ENCODE measurements around the gene TMC3. TPM values are rescaled to one million over a fixed set of nuclear protein-coding genes. Genes with fewer than 3 reads are reported as not detected.

Gene TMC3
- total RNA-seq, 1 experiment from 2014 or later = not detected

DNA sequence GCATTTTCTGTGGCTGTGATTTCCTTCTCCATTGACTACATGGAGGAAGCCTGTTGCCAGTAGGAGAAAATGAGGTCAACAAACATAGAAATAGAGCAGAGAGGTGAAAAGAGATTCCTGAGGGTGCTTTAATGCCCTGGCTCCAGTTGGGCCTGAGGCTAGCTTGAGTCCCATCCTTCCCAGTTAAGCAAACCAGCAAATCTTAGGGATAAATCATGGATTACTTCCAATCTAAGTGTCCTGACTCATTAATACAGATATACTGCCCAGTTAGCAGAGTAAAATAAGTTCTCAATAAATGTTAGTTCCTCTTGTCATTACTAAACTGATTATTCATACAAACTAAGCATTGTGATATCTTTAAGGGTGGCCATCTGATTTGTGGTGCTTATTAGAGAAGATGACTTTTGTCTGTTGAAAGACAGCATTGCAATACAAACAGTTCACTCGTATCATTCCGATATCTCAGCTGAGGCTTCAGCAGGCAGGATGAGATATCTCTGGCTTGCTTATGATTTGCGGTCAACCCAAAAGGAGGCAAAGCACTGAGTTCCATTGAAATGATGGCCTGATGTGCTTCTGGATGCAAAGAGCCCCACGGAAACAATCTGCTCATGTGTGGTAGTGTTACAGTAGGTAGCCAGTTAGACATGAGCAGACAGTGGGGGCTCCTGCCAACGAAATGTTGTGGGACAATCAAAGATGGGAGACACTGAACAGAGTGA lies 43.5 kb downstream of the TMC3 start:
- Mint-ChIP-seq H3K4me1 (ENCODE audit: low read depth, unreplicated experiment) (peaks cover 6% of the 10 kb centered on the region), H3K4me3 (ENCODE audit: unreplicated experiment) (no peak overlapping the region), H3K27me3 (ENCODE audit: insufficient read depth, unreplicated experiment) (peaks cover 3% of the 10 kb centered on the region), H3K9me3 (ENCODE audit: unreplicated experiment) (no peaks in the 10 kb centered on the region), H3K27ac (ENCODE audit: unreplicated experiment) (no peak overlapping the region), H3K36me3 (ENCODE audit: insufficient read depth, unreplicated experiment) (no peaks in the 10 kb centered on the region)
- H3K4me1 ChIP-seq = peaks cover 11% of the 10 kb centered on the region
- intact Hi-C loops (cut with micrococcal nuclease; ENCODE audit: unreplicated experiment) = no loop called here
- H3K9me3 ChIP-seq = no peaks in the 10 kb centered on the region
- no peaks in the 10 kb centered on the region for H3K27me3 ChIP-seq (replicated peaks; ENCODE audit: control insufficient read depth, insufficient read depth, low read length)
- no peaks in the 10 kb centered on the region for H3K36me3 ChIP-seq (ENCODE audit: control insufficient read depth, insufficient read depth, low read length)
- DNase-seq = no peak
- CTCF ChIA-PET = no interaction called here
- BruUV-seq (replicated peaks) = no TSS peak
- POLR2A ChIA-PET = no interaction called here
- no peak overlapping the region for H3K4me3 ChIP-seq (ENCODE audit: low read depth, low read length)
- TF ChIP-seq, protein P1, sequence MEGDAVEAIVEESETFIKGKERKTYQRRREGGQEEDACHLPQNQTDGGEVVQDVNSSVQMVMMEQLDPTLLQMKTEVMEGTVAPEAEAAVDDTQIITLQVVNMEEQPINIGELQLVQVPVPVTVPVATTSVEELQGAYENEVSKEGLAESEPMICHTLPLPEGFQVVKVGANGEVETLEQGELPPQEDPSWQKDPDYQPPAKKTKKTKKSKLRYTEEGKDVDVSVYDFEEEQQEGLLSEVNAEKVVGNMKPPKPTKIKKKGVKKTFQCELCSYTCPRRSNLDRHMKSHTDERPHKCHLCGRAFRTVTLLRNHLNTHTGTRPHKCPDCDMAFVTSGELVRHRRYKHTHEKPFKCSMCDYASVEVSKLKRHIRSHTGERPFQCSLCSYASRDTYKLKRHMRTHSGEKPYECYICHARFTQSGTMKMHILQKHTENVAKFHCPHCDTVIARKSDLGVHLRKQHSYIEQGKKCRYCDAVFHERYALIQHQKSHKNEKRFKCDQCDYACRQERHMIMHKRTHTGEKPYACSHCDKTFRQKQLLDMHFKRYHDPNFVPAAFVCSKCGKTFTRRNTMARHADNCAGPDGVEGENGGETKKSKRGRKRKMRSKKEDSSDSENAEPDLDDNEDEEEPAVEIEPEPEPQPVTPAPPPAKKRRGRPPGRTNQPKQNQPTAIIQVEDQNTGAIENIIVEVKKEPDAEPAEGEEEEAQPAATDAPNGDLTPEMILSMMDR (IDR thresholded peaks at IDR 0.05; ENCODE audit: insufficient read depth in 1 of 2, low read depth in 1 of 2, low read length in 1 of 2, severe bottlenecking in 1 of 2, unreplicated experiment in 1 of 2) = no peak

DNA sequence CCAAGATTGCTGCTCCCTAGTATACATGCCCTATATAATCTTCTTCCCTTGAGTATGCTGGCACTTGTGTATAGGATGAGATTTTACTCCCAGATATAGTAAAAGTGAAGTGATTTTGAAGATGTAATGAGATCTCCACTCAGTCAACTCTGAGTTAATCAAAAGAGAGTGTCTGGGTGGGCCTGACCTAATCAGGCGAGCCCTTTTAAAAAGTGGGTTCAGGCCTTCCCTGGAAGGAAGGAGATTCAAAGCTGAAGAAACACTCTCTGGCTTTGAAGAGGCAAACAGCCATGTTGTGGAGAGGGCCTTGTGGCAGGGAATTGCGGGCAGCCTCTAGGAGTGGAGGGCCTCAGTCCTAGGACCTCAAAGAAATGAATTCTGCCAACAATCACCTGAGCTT lies 44.6 kb downstream of the TMC3 start:
- no peaks in the 10 kb centered on the region for H3K9me3 Mint-ChIP-seq (ENCODE audit: unreplicated experiment)
- ChIA-PET CTCF (no interaction called here), POLR2A (no interaction called here)
- no TSS peak for BruUV-seq (replicated peaks)
- H3K27ac Mint-ChIP-seq (ENCODE audit: unreplicated experiment) = no peak overlapping the region
- H3K4me1 Mint-ChIP-seq (ENCODE audit: low read depth, unreplicated experiment) = peaks cover 6% of the 10 kb centered on the region
- peaks cover 3% of the 10 kb centered on the region for H3K27me3 Mint-ChIP-seq (ENCODE audit: insufficient read depth, unreplicated experiment)
- TF ChIP-seq, protein P1 (IDR thresholded peaks at IDR 0.05; ENCODE audit: insufficient read depth in 1 of 2, low read depth in 1 of 2, low read length in 1 of 2, severe bottlenecking in 1 of 2, unreplicated experiment in 1 of 2) = no peak
- Histone ChIP-seq H3K9me3 (no peaks in the 10 kb centered on the region), H3K4me3 (ENCODE audit: low read depth, low read length) (no peak overlapping the region), H3K4me1 (peaks cover 6% of the 10 kb centered on the region), H3K27me3 (replicated peaks; ENCODE audit: control insufficient read depth, insufficient read depth, low read length) (no peaks in the 10 kb centered on the region), H3K36me3 (ENCODE audit: control insufficient read depth, insufficient read depth, low read length) (no peaks in the 10 kb centered on the region)
- no peak for DNase-seq
- no peak overlapping the region for H3K4me3 Mint-ChIP-seq (ENCODE audit: unreplicated experiment)
- no peaks in the 10 kb centered on the region for H3K36me3 Mint-ChIP-seq (ENCODE audit: insufficient read depth, unreplicated experiment)
- intact Hi-C loops (cut with micrococcal nuclease; ENCODE audit: unreplicated experiment) = no loop called here

DNA sequence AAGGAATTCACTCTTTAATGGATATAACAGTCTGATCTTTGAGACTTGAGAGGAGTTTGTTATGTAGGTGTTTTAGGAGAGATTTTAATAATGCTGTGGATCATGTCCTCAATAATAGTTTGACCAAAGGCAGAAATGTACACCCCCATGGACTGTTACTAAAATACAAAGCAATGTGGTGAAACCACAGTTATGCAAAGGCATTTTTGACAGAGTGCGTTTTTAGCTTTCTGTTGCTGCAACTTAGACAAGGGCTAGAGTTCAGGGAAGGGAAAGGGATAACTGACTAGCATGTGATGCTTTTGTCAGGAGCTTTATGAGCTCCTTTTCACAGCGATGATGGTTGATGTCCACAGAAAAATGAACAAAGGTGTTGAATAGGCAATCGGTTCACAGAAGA lies 46.5 kb downstream of the TMC3 start:
- peaks cover 6% of the 10 kb centered on the region for H3K4me1 Mint-ChIP-seq (ENCODE audit: low read depth, unreplicated experiment)
- CTCF ChIA-PET = no interaction called here
- no TSS peak for BruUV-seq (replicated peaks)

More for the DNA sequence above, 46.5 kb downstream of the TMC3 start:
- POLR2A ChIA-PET = no interaction called here
- TF ChIP-seq, protein P1 (IDR thresholded peaks at IDR 0.05; ENCODE audit: insufficient read depth in 1 of 2, low read depth in 1 of 2, low read length in 1 of 2, severe bottlenecking in 1 of 2, unreplicated experiment in 1 of 2) = no peak
- Mint-ChIP-seq H3K36me3 (ENCODE audit: insufficient read depth, unreplicated experiment) (no peaks in the 10 kb centered on the region), H3K27ac (ENCODE audit: unreplicated experiment) (no peak overlapping the region), H3K4me3 (ENCODE audit: unreplicated experiment) (no peak overlapping the region), H3K9me3 (ENCODE audit: unreplicated experiment) (no peaks in the 10 kb centered on the region), H3K27me3 (ENCODE audit: insufficient read depth, unreplicated experiment) (no peaks in the 10 kb centered on the region)
- DNase-seq = no peak
- H3K9me3 ChIP-seq = no peaks in the 10 kb centered on the region
- H3K36me3 ChIP-seq (ENCODE audit: control insufficient read depth, insufficient read depth, low read length) = no peaks in the 10 kb centered on the region
- H3K27me3 ChIP-seq (replicated peaks; ENCODE audit: control insufficient read depth, insufficient read depth, low read length) = no peaks in the 10 kb centered on the region
- peaks cover 10% of the 10 kb centered on the region for H3K4me1 ChIP-seq
- intact Hi-C loops (cut with micrococcal nuclease; ENCODE audit: unreplicated experiment) = no loop called here
- H3K4me3 ChIP-seq (ENCODE audit: low read depth, low read length) = no peak overlapping the region
